HepG2 (cell line): ENCODE data around the gene PNKD. TPM values are rescaled to one million over a fixed set of nuclear protein-coding genes. Genes with fewer than 3 reads are reported as not detected.

Experiments used
- ATF2 ChIP-seq: sonication (generic); formaldehyde crosslinking; IDR thresholded peaks from 2 replicates; pipeline ENCODE4 v1.4.0; 2020; ENCODE audit warnings: missing genetic modification reagents
- ATF7 ChIP-seq, 2 experiments: fragments of 450-650 bp in 1 of 2; sonication (generic) in 1 of 2; formaldehyde crosslinking in 1 of 2; IDR thresholded peaks; 2 replicates each; pipeline versions ENCODE4 v1.4.0 to v1.6.1; 2016 to 2020; ENCODE audit warnings: antibody characterized with exemption in 1 of 2, mild to moderate bottlenecking in 1 of 2, missing genetic modification reagents in 1 of 2
- CREB1 ChIP-seq, 2 experiments: fragments of 450-650 bp in 1 of 2; IDR thresholded peaks; 2 replicates each; pipeline ENCODE4 v1.6.1; 2016 to 2017; ENCODE audit warnings: control low read depth in 1 of 2, mild to moderate bottlenecking in 1 of 2, missing compliant biosample characterization in 1 of 2, missing genetic modification characterization in 1 of 2
- CSRNP1 ChIP-seq: sonication (generic); formaldehyde crosslinking; IDR thresholded peaks from 2 replicates; pipeline ENCODE4 v1.8.1; 2023; ENCODE audit warnings: mild to moderate bottlenecking, missing genetic modification reagents
- EHMT2 ChIP-seq: fragments of 200-600 bp; sonication (generic); IDR thresholded peaks from 2 replicates; pipeline ENCODE4 v1.7.0; 2017; ENCODE audit warnings: antibody characterized with exemption, low read depth, low read length, borderline replicate concordance
- PCBP2 ChIP-seq: fragments of 200-400 bp; formaldehyde crosslinking; optimal IDR thresholded peaks from 2 replicates; pipeline ENCODE3; 2018; ENCODE audit warnings: low read length, low read depth; ENCODE audit not compliant: poor library complexity, severe bottlenecking
- PHF20 ChIP-seq: sonication (generic); formaldehyde crosslinking; IDR thresholded peaks from 2 replicates; pipeline ENCODE4 v1.5.0; 2020; ENCODE audit warnings: mild to moderate bottlenecking, missing genetic modification reagents
- PRMT3 ChIP-seq: sonication (generic); formaldehyde crosslinking; IDR thresholded peaks from 2 replicates; pipeline ENCODE4 v1.8.1; 2022; ENCODE audit warnings: low read depth, mild to moderate bottlenecking, moderate library complexity, missing genetic modification reagents, borderline replicate concordance
- SAFB2 ChIP-seq: sonication (generic); formaldehyde crosslinking; IDR thresholded peaks from 2 replicates; pipeline ENCODE4 v1.5.1; 2020; ENCODE audit warnings: missing genetic modification reagents, low read depth, mild to moderate bottlenecking, borderline replicate concordance
- SOX5 ChIP-seq: IDR thresholded peaks from 2 replicates; pipeline ENCODE4 v1.6.1; 2016; ENCODE audit warnings: borderline replicate concordance
- SP4 ChIP-seq: sonication (generic); formaldehyde crosslinking; IDR thresholded peaks from 2 replicates; pipeline ENCODE4 v1.8.1; 2023; ENCODE audit warnings: mild to moderate bottlenecking, missing genetic modification reagents
- TEF ChIP-seq: sonication (generic); formaldehyde crosslinking; IDR thresholded peaks from 2 replicates; pipeline ENCODE4 v1.5.0; 2020; ENCODE audit warnings: missing genetic modification reagents
- ZNF431 ChIP-seq: sonication (generic); formaldehyde crosslinking; IDR thresholded peaks from 2 replicates; pipeline ENCODE4 v1.9.0; 2022; ENCODE audit warnings: missing genetic modification reagents, low read depth, mild to moderate bottlenecking, borderline replicate concordance
- ZNF580 ChIP-seq: IDR thresholded peaks from 2 replicates; pipeline ENCODE4 v1.6.1; 2016; ENCODE audit warnings: low read depth, borderline replicate concordance
- polyA plus RNA-seq, 8 experiments: library from polyadenylated mRNA; depleted of rRNA in 3 of 8; stranded (reverse) in 7 of 8; unstranded in 1 of 8; fragments of >200 nt; fragmentation: Illumina TruSeq in 4 of 8; extraction: Trizol in 4 of 8; gene quantifications; 2 replicates each; pipeline versions ENCODE4 v1.2.1 to v1.2.3, GENCODE V29; 2011 to 2016; ENCODE audit warnings: low read depth in 4 of 8, missing spikeins in 1 of 8, mixed read lengths in 1 of 8; ENCODE audit not compliant: insufficient read depth in 1 of 8
- total RNA-seq, 5 experiments: library from RNA; depleted of rRNA; stranded (reverse); fragments of >200 nt; fragmentation: Illumina TruSeq; extraction: Trizol; gene quantifications; 2 replicates each; pipeline ENCODE4 v1.2.3, GENCODE V29; 2016; ENCODE audit warnings: low read depth in 1 of 5
- TF ChIP-seq, protein P1 (sequence below): IDR thresholded peaks from 2 replicates; pipeline ENCODE4 v1.6.1; 2012; ENCODE audit warnings: low read length, improper control_type of control experiment
- TF ChIP-seq, protein P2 (sequence below): sonication (generic); formaldehyde crosslinking; IDR thresholded peaks from 2 replicates; pipeline ENCODE4 v1.8.0; 2022; ENCODE audit warnings: missing genetic modification reagents, mild to moderate bottlenecking, inconsistent platforms, borderline replicate concordance
- TF ChIP-seq, protein P3 (sequence below): sonication (generic); formaldehyde crosslinking; IDR thresholded peaks from 2 replicates; pipeline ENCODE4 v1.5.0; 2020; ENCODE audit warnings: mild to moderate bottlenecking, missing genetic modification reagents, borderline replicate concordance

Gene PNKD
- total and polyA plus RNA-seq, 2 of the 13 experiments (the other 11 are each of a cell fraction or from before 2014, with no cell fraction given) = 55.9 to 80.4 TPM

- TF ChIP-seq, protein P1, sequence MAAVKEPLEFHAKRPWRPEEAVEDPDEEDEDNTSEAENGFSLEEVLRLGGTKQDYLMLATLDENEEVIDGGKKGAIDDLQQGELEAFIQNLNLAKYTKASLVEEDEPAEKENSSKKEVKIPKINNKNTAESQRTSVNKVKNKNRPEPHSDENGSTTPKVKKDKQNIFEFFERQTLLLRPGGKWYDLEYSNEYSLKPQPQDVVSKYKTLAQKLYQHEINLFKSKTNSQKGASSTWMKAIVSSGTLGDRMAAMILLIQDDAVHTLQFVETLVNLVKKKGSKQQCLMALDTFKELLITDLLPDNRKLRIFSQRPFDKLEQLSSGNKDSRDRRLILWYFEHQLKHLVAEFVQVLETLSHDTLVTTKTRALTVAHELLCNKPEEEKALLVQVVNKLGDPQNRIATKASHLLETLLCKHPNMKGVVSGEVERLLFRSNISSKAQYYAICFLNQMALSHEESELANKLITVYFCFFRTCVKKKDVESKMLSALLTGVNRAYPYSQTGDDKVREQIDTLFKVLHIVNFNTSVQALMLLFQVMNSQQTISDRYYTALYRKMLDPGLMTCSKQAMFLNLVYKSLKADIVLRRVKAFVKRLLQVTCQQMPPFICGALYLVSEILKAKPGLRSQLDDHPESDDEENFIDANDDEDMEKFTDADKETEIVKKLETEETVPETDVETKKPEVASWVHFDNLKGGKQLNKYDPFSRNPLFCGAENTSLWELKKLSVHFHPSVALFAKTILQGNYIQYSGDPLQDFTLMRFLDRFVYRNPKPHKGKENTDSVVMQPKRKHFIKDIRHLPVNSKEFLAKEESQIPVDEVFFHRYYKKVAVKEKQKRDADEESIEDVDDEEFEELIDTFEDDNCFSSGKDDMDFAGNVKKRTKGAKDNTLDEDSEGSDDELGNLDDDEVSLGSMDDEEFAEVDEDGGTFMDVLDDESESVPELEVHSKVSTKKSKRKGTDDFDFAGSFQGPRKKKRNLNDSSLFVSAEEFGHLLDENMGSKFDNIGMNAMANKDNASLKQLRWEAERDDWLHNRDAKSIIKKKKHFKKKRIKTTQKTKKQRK = no peak
- TF ChIP-seq PRMT3 (CRISPR knock-in tag) (no peak), TEF (CRISPR knock-in tag) (no peak), ZNF580 (no peak), ZNF431 (CRISPR knock-in tag) (no peak), PHF20 (no peak), SAFB2 (CRISPR knock-in tag) (no peak), ATF7 (IDR thresholded peaks at IDR 0.05) (no peak), ATF7 (CRISPR knock-in tag; IDR thresholded peaks at IDR 0.05) (no peak), CREB1 (IDR thresholded peaks at IDR 0.05) (no peak), CREB1 (CRISPR knock-in tag; IDR thresholded peaks at IDR 0.05) (no peak), SOX5 (no peak; the same call in 1 of the 2 replicates), ATF2 (CRISPR knock-in tag) (no peak), SP4 (no peak), PCBP2 (no peak), CSRNP1 (CRISPR knock-in tag) (no peak), EHMT2 (no peak)
- TF ChIP-seq, protein P2, sequence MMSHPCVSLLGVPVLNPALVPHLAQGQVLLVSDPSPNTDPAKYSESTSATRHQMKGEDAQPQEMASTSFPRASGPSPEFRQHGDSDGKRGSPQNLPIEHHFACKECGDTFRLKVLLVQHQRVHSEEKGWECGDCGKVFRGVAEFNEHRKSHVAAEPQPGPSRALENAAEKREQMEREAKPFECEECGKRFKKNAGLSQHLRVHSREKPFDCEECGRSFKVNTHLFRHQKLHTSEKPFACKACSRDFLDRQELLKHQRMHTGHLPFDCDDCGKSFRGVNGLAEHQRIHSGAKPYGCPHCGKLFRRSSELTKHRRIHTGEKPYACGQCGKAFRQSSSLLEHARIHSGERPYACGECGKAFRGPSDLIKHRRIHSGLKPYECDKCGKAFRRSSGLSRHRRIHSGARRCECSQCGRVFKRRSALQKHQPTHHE (CRISPR knock-in tag) = no peak
- TF ChIP-seq, protein P3, sequence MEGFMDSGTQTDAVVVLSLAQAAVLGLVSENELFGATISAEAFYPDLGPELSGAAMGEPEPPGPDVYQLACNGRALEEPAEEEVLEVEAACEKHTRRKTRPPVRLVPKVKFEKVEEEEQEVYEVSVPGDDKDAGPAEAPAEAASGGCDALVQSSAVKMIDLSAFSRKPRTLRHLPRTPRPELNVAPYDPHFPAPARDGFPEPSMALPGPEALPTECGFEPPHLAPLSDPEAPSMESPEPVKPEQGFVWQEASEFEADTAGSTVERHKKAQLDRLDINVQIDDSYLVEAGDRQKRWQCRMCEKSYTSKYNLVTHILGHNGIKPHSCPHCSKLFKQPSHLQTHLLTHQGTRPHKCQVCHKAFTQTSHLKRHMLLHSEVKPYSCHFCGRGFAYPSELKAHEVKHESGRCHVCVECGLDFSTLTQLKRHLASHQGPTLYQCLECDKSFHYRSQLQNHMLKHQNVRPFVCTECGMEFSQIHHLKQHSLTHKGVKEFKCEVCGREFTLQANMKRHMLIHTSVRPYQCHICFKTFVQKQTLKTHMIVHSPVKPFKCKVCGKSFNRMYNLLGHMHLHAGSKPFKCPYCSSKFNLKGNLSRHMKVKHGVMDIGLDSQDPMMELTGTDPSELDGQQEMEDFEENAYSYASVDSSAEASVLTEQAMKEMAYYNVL = no peak
These were observed 26.5 kb downstream of the PNKD start (continued) for GRCh38 chr2:218296847-218297246.
